H9 (cell line): Measurements from ENCODE around the gene WWC1. TPM values are rescaled to one million over a fixed set of nuclear protein-coding genes. Genes with fewer than 3 reads are reported as not detected.

Experiments
- DNase-seq: peaks from one replicate; pipeline ENCODE4 v3.0.0-alpha.2; 2017
- H2AFZ ChIP-seq: one replicate; pipeline ENCODE4 v1.6.1; 2013; ENCODE audit warnings: mild to moderate bottlenecking, low read length, control low read depth, moderate library complexity
- H2AK5ac ChIP-seq: 2 replicates; pipeline ENCODE4 v1.6.1; 2013; ENCODE audit warnings: low read length, control low read depth, mixed read lengths; ENCODE audit not compliant: insufficient read length
- H2BK120ac ChIP-seq: one replicate; pipeline ENCODE4 v1.6.1; 2013; ENCODE audit warnings: low read depth, mild to moderate bottlenecking, low read length, control low read depth, inconsistent platforms; ENCODE audit not compliant: poor library complexity, severe bottlenecking
- H2BK12ac ChIP-seq: 2 replicates; pipeline ENCODE4 v1.6.1; 2013; ENCODE audit warnings: low read length, control low read depth, mixed read lengths, low read depth; ENCODE audit not compliant: insufficient read length
- H2BK15ac ChIP-seq: 2 replicates; pipeline ENCODE4 v1.6.1; 2013; ENCODE audit warnings: low read depth, low read length, control low read depth
- H2BK20ac ChIP-seq: one replicate; pipeline ENCODE4 v1.6.1; 2013; ENCODE audit warnings: low read depth, mild to moderate bottlenecking, low read length, control low read depth, inconsistent platforms; ENCODE audit not compliant: poor library complexity, severe bottlenecking
- H2BK5ac ChIP-seq: 2 replicates; pipeline ENCODE4 v1.6.1; 2013; ENCODE audit warnings: low read length, control low read depth, mixed read lengths; ENCODE audit not compliant: insufficient read length
- H3K14ac ChIP-seq: 2 replicates; pipeline ENCODE4 v1.6.1; 2013; ENCODE audit warnings: low read length, control low read depth; ENCODE audit not compliant: insufficient read depth
- H3K18ac ChIP-seq: 2 replicates; pipeline ENCODE4 v1.6.1; 2013; ENCODE audit warnings: low read depth, mild to moderate bottlenecking, mixed read lengths, low read length, control low read depth; ENCODE audit not compliant: insufficient read length
- H3K23ac ChIP-seq: 2 replicates; pipeline ENCODE4 v1.6.1; 2013; ENCODE audit warnings: low read length, control low read depth, mixed read lengths, low read depth; ENCODE audit not compliant: insufficient read length
- H3K23me2 ChIP-seq: 2 replicates; pipeline ENCODE4 v1.6.1; 2013; ENCODE audit warnings: low read depth, mild to moderate bottlenecking, mixed read lengths, low read length, control low read depth; ENCODE audit not compliant: insufficient read length, poor library complexity, severe bottlenecking
- H3K27ac ChIP-seq: 2 replicates; pipeline ENCODE4 v1.5.1; 2013; ENCODE audit warnings: low read length, control low read depth, mixed read lengths, low read depth; ENCODE audit not compliant: insufficient read length
- H3K27me3 ChIP-seq: 2 replicates; pipeline ENCODE4 v1.6.1; 2013; ENCODE audit warnings: low read length, control low read depth, inconsistent platforms; ENCODE audit not compliant: insufficient read depth
- H3K4ac ChIP-seq: 2 replicates; pipeline ENCODE4 v1.6.1; 2013; ENCODE audit warnings: low read depth, mild to moderate bottlenecking, control low read depth, inconsistent platforms, low read length, moderate library complexity
- H3K4me1 ChIP-seq: 2 replicates; pipeline ENCODE4 v1.6.1; 2013; ENCODE audit warnings: low read length, control low read depth, inconsistent platforms; ENCODE audit not compliant: insufficient read depth
- H3K4me2 ChIP-seq: 2 replicates; pipeline ENCODE4 v1.6.1; 2013; ENCODE audit warnings: low read length, control low read depth, mixed read lengths; ENCODE audit not compliant: insufficient read length, insufficient read depth
- H3K56ac ChIP-seq: 2 replicates; pipeline ENCODE4 v1.6.1; 2013; ENCODE audit warnings: low read depth, mild to moderate bottlenecking, mixed read lengths, low read length, control low read depth; ENCODE audit not compliant: insufficient read length
- H3K79me1 ChIP-seq: 2 replicates; pipeline ENCODE4 v1.6.1; 2013; ENCODE audit warnings: low read depth, mild to moderate bottlenecking, moderate library complexity, low read length, control low read depth, inconsistent platforms; ENCODE audit not compliant: insufficient read depth, poor library complexity, severe bottlenecking
- H3K79me2 ChIP-seq: 2 replicates; pipeline ENCODE4 v1.6.1; 2013; ENCODE audit warnings: low read length, control low read depth, inconsistent platforms; ENCODE audit not compliant: insufficient read depth
- H3K9ac ChIP-seq: 2 replicates; pipeline ENCODE4 v1.6.1; 2013; ENCODE audit warnings: low read length, control low read depth, mixed read lengths; ENCODE audit not compliant: insufficient read length; ENCODE audit errors: extremely low read depth
- H3K9me3 ChIP-seq: one replicate; pipeline ENCODE4 v1.6.1; 2013; ENCODE audit warnings: low read depth, low read length, inconsistent platforms; ENCODE audit not compliant: control insufficient read depth
- H3T11ph ChIP-seq: one replicate; pipeline ENCODE4 v1.6.1; 2013; ENCODE audit warnings: mild to moderate bottlenecking, low read length, control low read depth, inconsistent platforms
- H4K20me1 ChIP-seq: one replicate; pipeline ENCODE4 v1.6.1; 2013; ENCODE audit not compliant: control insufficient read depth, insufficient read length, insufficient read depth
- H4K5ac ChIP-seq: 2 replicates; pipeline ENCODE4 v1.6.1; 2013; ENCODE audit warnings: low read depth, mild to moderate bottlenecking, mixed read lengths, low read length, control low read depth; ENCODE audit not compliant: insufficient read length
- H4K8ac ChIP-seq: replicated peaks from 2 replicates; pipeline ENCODE4 v1.6.1; 2013; ENCODE audit warnings: low read length, control low read depth, mixed read lengths, low read depth; ENCODE audit not compliant: insufficient read length
- H4K91ac ChIP-seq: 2 replicates; pipeline ENCODE4 v1.6.1; 2013; ENCODE audit warnings: low read depth, mild to moderate bottlenecking, moderate library complexity, mixed read lengths, low read length, control low read depth; ENCODE audit not compliant: insufficient read length
- H3K27ac Mint-ChIP-seq, 3 experiments: 2 replicates in 2 of 3; 3 replicates in 1 of 3; pipeline ENCODE4 v1.8.0; 2020 to 2021; ENCODE audit warnings: mixed read lengths in 3 of 3, mild to moderate bottlenecking in 1 of 3, moderate library complexity in 1 of 3
- H3K27me3 Mint-ChIP-seq: 2 replicates; pipeline ENCODE4 v1.8.0; 2021; ENCODE audit warnings: low read depth, mild to moderate bottlenecking, moderate library complexity, mixed read lengths
- H3K36me3 Mint-ChIP-seq, 3 experiments: 2 replicates in 2 of 3; 3 replicates in 1 of 3; pipeline ENCODE4 v1.8.0; 2020 to 2021; ENCODE audit warnings: low read depth in 3 of 3, mixed read lengths in 3 of 3; ENCODE audit not compliant: insufficient read depth in 1 of 3
- H3K4me1 Mint-ChIP-seq, 2 experiments: 2 replicates each; pipeline ENCODE4 v1.8.0; 2020; ENCODE audit warnings: mixed read lengths in 2 of 2
- H3K4me3 Mint-ChIP-seq, 2 experiments: 2 replicates in 1 of 2; 3 replicates in 1 of 2; pipeline ENCODE4 v1.8.0; 2020 to 2021; ENCODE audit warnings: mild to moderate bottlenecking in 2 of 2, mixed read lengths in 2 of 2, moderate library complexity in 1 of 2
- H3K9me3 Mint-ChIP-seq, 2 experiments: 2 replicates in 1 of 2; 3 replicates in 1 of 2; pipeline ENCODE4 v1.8.0; 2020; ENCODE audit warnings: mild to moderate bottlenecking in 2 of 2, mixed read lengths in 2 of 2, moderate library complexity in 1 of 2
- WGBS: extraction: QIAGEN DNeasy Blood & Tissue Kit; methylation state at CpG from one replicate; pipeline ENCODE4 v1.1.7; 2013; ENCODE audit warnings: missing lambda C conversion rate, low lambda C conversion rate, mixed read lengths; ENCODE audit not compliant: insufficient read length; ENCODE audit errors: extremely low coverage; 5-methylcytosine and 5-hydroxymethylcytosine counted together
- total RNA-seq: library from RNA; stranded (reverse); gene quantifications from 2 replicates; pipeline ENCODE4 v1.2.1, GENCODE V29; 2021
- TF ChIP-seq, protein P1 (sequence below): fragments of 200-600 bp; sonication (generic); conservative IDR thresholded peaks from 3 replicates; pipeline ENCODE4 v1.8.0; 2021; ENCODE audit warnings: antibody characterized with exemption, mild to moderate bottlenecking

The WWC1 gene
- total RNA-seq, 1 experiment from 2014 or later = 28.2 TPM

DNA sequence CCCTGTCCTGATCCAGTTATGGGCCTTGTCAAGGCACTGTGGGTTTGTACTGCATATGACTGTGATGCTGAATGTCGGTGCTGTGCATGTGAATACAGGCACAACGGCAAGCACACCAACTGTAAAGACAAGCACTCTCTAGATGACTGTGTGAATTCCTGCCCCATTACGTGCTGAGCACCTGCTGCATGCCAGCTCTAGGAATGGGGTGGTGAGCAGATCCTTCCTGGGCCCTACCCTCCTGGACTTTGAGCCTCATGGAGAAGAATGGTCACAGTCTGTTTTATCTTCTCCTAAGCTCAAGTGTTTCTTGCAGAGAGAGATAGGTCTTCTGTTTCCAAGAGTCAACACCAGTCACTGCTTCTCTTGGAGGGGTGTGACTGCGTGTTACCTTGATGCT lies 138.9 kb downstream of the WWC1 start:
- no peak overlapping the region for H3K27ac ChIP-seq
- no peak overlapping the region for H3K9ac ChIP-seq
- no peak overlapping the region for H3K4me2 ChIP-seq
- no peak overlapping the region for H2AFZ ChIP-seq
- H3K14ac ChIP-seq = no peak overlapping the region
- H4K5ac ChIP-seq = no peak overlapping the region
- no peak overlapping the region for H3K4ac ChIP-seq
- Mint-ChIP-seq H3K27me3 (no peaks in the 10 kb centered on the region), H3K4me3 (no peak overlapping the region), H3K36me3 (peaks cover 25 to 57% (median 47%) of the 10 kb centered on the region in 3 experiments), H3K9me3 (no peaks in the 10 kb centered on the region), H3K4me1 (no peaks in the 10 kb centered on the region), H3K27ac (no peak overlapping the region)
- H2BK20ac ChIP-seq = no peak overlapping the region
- H3K9me3 ChIP-seq = no peaks in the 10 kb centered on the region
- H2BK120ac ChIP-seq = no peak overlapping the region
- no peaks in the 10 kb centered on the region for H3K79me2 ChIP-seq
- no peak overlapping the region for H2BK5ac ChIP-seq
- no peaks in the 10 kb centered on the region for H4K20me1 ChIP-seq
- TF ChIP-seq, protein P1, sequence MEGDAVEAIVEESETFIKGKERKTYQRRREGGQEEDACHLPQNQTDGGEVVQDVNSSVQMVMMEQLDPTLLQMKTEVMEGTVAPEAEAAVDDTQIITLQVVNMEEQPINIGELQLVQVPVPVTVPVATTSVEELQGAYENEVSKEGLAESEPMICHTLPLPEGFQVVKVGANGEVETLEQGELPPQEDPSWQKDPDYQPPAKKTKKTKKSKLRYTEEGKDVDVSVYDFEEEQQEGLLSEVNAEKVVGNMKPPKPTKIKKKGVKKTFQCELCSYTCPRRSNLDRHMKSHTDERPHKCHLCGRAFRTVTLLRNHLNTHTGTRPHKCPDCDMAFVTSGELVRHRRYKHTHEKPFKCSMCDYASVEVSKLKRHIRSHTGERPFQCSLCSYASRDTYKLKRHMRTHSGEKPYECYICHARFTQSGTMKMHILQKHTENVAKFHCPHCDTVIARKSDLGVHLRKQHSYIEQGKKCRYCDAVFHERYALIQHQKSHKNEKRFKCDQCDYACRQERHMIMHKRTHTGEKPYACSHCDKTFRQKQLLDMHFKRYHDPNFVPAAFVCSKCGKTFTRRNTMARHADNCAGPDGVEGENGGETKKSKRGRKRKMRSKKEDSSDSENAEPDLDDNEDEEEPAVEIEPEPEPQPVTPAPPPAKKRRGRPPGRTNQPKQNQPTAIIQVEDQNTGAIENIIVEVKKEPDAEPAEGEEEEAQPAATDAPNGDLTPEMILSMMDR = no peak
- H3T11ph ChIP-seq = no peak overlapping the region
- no peak for DNase-seq
- no peaks in the 10 kb centered on the region for H3K4me1 ChIP-seq
- H3K23me2 ChIP-seq = no peaks in the 10 kb centered on the region
- WGBS = no CpG with 5 or more reads among the region's 4 CpGs
- H3K79me1 ChIP-seq = no peaks in the 10 kb centered on the region
- no peak overlapping the region for H3K18ac ChIP-seq
- H4K91ac ChIP-seq = no peak overlapping the region
- no peak overlapping the region for H2BK12ac ChIP-seq
- no peaks in the 10 kb centered on the region for H3K27me3 ChIP-seq
- H2AK5ac ChIP-seq = no peak overlapping the region
- H2BK15ac ChIP-seq = no peak overlapping the region
- H3K56ac ChIP-seq = no peak overlapping the region
- H3K23ac ChIP-seq = no peak overlapping the region
- no peak overlapping the region for H4K8ac ChIP-seq
